HepG2 (cell line): ENCODE data around the gene NENF. TPM values are rescaled to one million over a fixed set of nuclear protein-coding genes. Genes with fewer than 3 reads are reported as not detected.

Experiments used
- ARHGAP35 ChIP-seq: sonication (generic); formaldehyde crosslinking; IDR thresholded peaks from 2 replicates; pipeline ENCODE4 v1.9.0; 2022; ENCODE audit warnings: mild to moderate bottlenecking, inconsistent platforms, moderate library complexity, missing genetic modification reagents, borderline replicate concordance
- FOSL2 ChIP-seq: sonication (generic); formaldehyde crosslinking; IDR thresholded peaks from 2 replicates; pipeline ENCODE4 v1.4.0; 2020; ENCODE audit warnings: missing genetic modification reagents
- KLF11 ChIP-seq: IDR thresholded peaks from 2 replicates; pipeline ENCODE4 v1.6.1; 2016; ENCODE audit warnings: missing compliant biosample characterization
- KLF16 ChIP-seq, 2 experiments: sonication (generic) in 1 of 2; formaldehyde crosslinking in 1 of 2; IDR thresholded peaks; 2 replicates each; pipeline versions ENCODE4 v1.6.1 to v1.8.0; 2016 to 2023; ENCODE audit warnings: missing genetic modification reagents in 2 of 2, missing compliant biosample characterization in 1 of 2
- SCMH1 ChIP-seq: sonication (generic); formaldehyde crosslinking; IDR thresholded peaks from 2 replicates; pipeline ENCODE4 v1.9.0; 2021; ENCODE audit warnings: missing genetic modification reagents, mild to moderate bottlenecking, borderline replicate concordance
- SIN3A ChIP-seq: IDR thresholded peaks from 2 replicates; pipeline ENCODE4 v1.6.1; 2011; ENCODE audit warnings: low read depth, mild to moderate bottlenecking, control low read depth, low read length, borderline replicate concordance
- SMC3 ChIP-seq: IDR thresholded peaks from 2 replicates; pipeline ENCODE4 v1.6.1; 2011; ENCODE audit warnings: low read length, improper control_type of control experiment
- SRSF9 ChIP-seq: fragments of 200-400 bp; formaldehyde crosslinking; IDR thresholded peaks from 2 replicates; pipeline ENCODE4 v1.6.1; 2018; ENCODE audit warnings: borderline replicate concordance, mild to moderate bottlenecking, low read depth, low read length; ENCODE audit not compliant: insufficient read depth, poor library complexity, severe bottlenecking
- ZBTB20 ChIP-seq: sonication (generic); formaldehyde crosslinking; IDR thresholded peaks from 2 replicates; pipeline ENCODE4 v1.8.1; 2023; ENCODE audit warnings: missing genetic modification reagents, low read depth, mild to moderate bottlenecking, borderline replicate concordance
- ZBTB7A ChIP-seq: sonication (generic); formaldehyde crosslinking; IDR thresholded peaks from 2 replicates; pipeline ENCODE4 v1.8.0; 2022; ENCODE audit warnings: mild to moderate bottlenecking, missing genetic modification reagents
- ZFAT ChIP-seq: sonication (generic); formaldehyde crosslinking; conservative IDR thresholded peaks from 2 replicates; pipeline ENCODE4 v1.8.1; 2023; ENCODE audit warnings: missing genetic modification reagents, inconsistent platforms
- ZKSCAN5 ChIP-seq: sonication (generic); formaldehyde crosslinking; IDR thresholded peaks from 2 replicates; pipeline ENCODE4 v1.5.1; 2020; ENCODE audit warnings: mild to moderate bottlenecking, missing genetic modification reagents
- ZNF33B ChIP-seq: sonication (generic); formaldehyde crosslinking; IDR thresholded peaks from 2 replicates; pipeline ENCODE4 v1.5.1; 2020; ENCODE audit warnings: mild to moderate bottlenecking, missing genetic modification reagents
- ZNF460 ChIP-seq: sonication (generic); formaldehyde crosslinking; IDR thresholded peaks from 2 replicates; pipeline ENCODE4 v1.5.1; 2020; ENCODE audit warnings: missing genetic modification reagents, mild to moderate bottlenecking, borderline replicate concordance
- ZNF766 ChIP-seq: sonication (generic); formaldehyde crosslinking; IDR thresholded peaks from 2 replicates; pipeline ENCODE4 v1.5.0; 2020; ENCODE audit warnings: missing genetic modification reagents, borderline replicate concordance
- ZNF816 ChIP-seq: sonication (generic); formaldehyde crosslinking; IDR thresholded peaks from 2 replicates; pipeline ENCODE4 v1.8.0; 2022; ENCODE audit warnings: missing genetic modification reagents, mild to moderate bottlenecking, borderline replicate concordance
- polyA plus RNA-seq, 8 experiments: library from polyadenylated mRNA; depleted of rRNA in 3 of 8; stranded (reverse) in 7 of 8; unstranded in 1 of 8; fragments of >200 nt; fragmentation: Illumina TruSeq in 4 of 8; extraction: Trizol in 4 of 8; gene quantifications; 2 replicates each; pipeline versions ENCODE4 v1.2.1 to v1.2.3, GENCODE V29; 2011 to 2016; ENCODE audit warnings: low read depth in 4 of 8, missing spikeins in 1 of 8, mixed read lengths in 1 of 8; ENCODE audit not compliant: insufficient read depth in 1 of 8
- total RNA-seq, 5 experiments: library from RNA; depleted of rRNA; stranded (reverse); fragments of >200 nt; fragmentation: Illumina TruSeq; extraction: Trizol; gene quantifications; 2 replicates each; pipeline ENCODE4 v1.2.3, GENCODE V29; 2016; ENCODE audit warnings: low read depth in 1 of 5
- TF ChIP-seq, protein P1 (sequence below): IDR thresholded peaks from 2 replicates; pipeline ENCODE4 v1.6.1; 2016; ENCODE audit warnings: missing genetic modification reagents, missing compliant biosample characterization
- TF ChIP-seq, protein P2 (sequence below): sonication (generic); formaldehyde crosslinking; IDR thresholded peaks from 2 replicates; pipeline ENCODE4 v1.9.0; 2021; ENCODE audit warnings: missing genetic modification reagents, mild to moderate bottlenecking, borderline replicate concordance
- TF ChIP-seq, protein P3 (sequence below): sonication (generic); formaldehyde crosslinking; IDR thresholded peaks from 2 replicates; pipeline ENCODE4 v1.4.0; 2020; ENCODE audit warnings: mild to moderate bottlenecking, missing genetic modification reagents, borderline replicate concordance
- TF ChIP-seq, protein P4 (sequence below): sonication (generic); formaldehyde crosslinking; IDR thresholded peaks from 2 replicates; pipeline ENCODE4 v1.5.0; 2020; ENCODE audit warnings: missing genetic modification reagents, mild to moderate bottlenecking, borderline replicate concordance

Gene NENF
- total and polyA plus RNA-seq, 2 of the 13 experiments (the other 11 are each of a cell fraction or from before 2014, with no cell fraction given): 31.7 to 40.4 TPM

DNA sequence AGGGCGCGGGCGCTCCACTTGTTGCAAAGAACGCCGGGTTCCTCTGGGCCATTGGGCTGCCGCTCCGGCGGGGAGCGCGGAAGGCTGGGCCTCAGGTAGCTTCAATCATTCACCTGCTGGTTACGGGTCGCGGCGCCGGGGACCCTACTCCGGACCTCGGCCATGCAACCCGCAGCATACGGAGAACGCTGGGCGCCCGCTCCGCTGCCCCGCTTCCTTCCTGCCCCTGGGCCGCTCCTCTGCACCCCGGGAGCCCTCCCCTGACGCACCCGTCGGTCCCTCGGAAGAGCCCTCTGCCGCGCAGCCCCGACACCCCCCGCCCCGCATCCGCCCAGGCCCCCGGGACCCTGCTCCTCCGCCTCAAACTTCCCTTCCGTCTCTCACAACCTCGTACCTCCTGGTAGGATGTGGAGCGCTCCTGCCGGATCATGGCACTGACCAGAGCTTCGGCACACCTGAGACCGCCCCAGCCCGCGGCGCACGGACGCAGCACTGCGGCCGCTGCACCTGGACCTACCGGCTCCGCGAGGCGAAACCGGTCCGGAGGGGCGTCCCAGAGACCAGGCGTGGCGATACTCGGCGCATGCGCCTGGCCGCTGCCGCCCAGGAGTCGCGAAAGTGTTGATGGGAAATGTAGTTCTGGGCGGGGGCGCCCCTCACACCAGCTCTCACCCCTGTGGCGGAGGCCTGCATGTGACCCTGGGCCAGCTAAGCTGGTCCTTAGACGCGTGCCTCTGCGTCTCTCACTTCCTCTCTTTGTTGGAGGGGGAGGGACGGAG is 18.2 kb upstream of the NENF start, which contains the start of gene PACC1 (continued):
- TF ChIP-seq, protein P1, sequence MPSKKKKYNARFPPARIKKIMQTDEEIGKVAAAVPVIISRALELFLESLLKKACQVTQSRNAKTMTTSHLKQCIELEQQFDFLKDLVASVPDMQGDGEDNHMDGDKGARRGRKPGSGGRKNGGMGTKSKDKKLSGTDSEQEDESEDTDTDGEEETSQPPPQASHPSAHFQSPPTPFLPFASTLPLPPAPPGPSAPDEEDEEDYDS: peak; percentile 48; the same call in 1 of the 2 replicates
- TF ChIP-seq SCMH1 (CRISPR knock-in tag): no peak
- TF ChIP-seq ZBTB20: peak; percentile 40; the same call in 1 of the 2 replicates
- no peak for TF ChIP-seq KLF16 (CRISPR knock-in tag; IDR thresholded peaks at IDR 0.05)
- peak; percentile 40; the same call in 1 of the 2 replicates for TF ChIP-seq ARHGAP35 (CRISPR knock-in tag)
- TF ChIP-seq KLF11 (CRISPR knock-in tag): no peak
- TF ChIP-seq SMC3: no peak
- TF ChIP-seq ZFAT (CRISPR knock-in tag): no peak
- no peak; the same call in 1 of the 2 replicates for TF ChIP-seq ZKSCAN5 (CRISPR knock-in tag)
- no peak for TF ChIP-seq ZNF766 (CRISPR knock-in tag)
- TF ChIP-seq, protein P2, sequence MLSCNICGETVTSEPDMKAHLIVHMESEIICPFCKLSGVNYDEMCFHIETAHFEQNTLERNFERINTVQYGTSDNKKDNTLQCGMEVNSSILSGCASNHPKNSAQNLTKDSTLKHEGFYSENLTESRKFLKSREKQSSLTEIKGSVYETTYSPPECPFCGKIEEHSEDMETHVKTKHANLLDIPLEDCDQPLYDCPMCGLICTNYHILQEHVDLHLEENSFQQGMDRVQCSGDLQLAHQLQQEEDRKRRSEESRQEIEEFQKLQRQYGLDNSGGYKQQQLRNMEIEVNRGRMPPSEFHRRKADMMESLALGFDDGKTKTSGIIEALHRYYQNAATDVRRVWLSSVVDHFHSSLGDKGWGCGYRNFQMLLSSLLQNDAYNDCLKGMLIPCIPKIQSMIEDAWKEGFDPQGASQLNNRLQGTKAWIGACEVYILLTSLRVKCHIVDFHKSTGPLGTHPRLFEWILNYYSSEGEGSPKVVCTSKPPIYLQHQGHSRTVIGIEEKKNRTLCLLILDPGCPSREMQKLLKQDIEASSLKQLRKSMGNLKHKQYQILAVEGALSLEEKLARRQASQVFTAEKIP (CRISPR knock-in tag): no peak
- TF ChIP-seq FOSL2 (CRISPR knock-in tag): peak; percentile 27; the same call in 1 of the 2 replicates
- 0 out of 2 replicates have a peak, but pooled peaks have one; percentile 69 for TF ChIP-seq ZBTB7A (CRISPR knock-in tag)
- TF ChIP-seq ZNF460 (CRISPR knock-in tag): no peak
- TF ChIP-seq, protein P3, sequence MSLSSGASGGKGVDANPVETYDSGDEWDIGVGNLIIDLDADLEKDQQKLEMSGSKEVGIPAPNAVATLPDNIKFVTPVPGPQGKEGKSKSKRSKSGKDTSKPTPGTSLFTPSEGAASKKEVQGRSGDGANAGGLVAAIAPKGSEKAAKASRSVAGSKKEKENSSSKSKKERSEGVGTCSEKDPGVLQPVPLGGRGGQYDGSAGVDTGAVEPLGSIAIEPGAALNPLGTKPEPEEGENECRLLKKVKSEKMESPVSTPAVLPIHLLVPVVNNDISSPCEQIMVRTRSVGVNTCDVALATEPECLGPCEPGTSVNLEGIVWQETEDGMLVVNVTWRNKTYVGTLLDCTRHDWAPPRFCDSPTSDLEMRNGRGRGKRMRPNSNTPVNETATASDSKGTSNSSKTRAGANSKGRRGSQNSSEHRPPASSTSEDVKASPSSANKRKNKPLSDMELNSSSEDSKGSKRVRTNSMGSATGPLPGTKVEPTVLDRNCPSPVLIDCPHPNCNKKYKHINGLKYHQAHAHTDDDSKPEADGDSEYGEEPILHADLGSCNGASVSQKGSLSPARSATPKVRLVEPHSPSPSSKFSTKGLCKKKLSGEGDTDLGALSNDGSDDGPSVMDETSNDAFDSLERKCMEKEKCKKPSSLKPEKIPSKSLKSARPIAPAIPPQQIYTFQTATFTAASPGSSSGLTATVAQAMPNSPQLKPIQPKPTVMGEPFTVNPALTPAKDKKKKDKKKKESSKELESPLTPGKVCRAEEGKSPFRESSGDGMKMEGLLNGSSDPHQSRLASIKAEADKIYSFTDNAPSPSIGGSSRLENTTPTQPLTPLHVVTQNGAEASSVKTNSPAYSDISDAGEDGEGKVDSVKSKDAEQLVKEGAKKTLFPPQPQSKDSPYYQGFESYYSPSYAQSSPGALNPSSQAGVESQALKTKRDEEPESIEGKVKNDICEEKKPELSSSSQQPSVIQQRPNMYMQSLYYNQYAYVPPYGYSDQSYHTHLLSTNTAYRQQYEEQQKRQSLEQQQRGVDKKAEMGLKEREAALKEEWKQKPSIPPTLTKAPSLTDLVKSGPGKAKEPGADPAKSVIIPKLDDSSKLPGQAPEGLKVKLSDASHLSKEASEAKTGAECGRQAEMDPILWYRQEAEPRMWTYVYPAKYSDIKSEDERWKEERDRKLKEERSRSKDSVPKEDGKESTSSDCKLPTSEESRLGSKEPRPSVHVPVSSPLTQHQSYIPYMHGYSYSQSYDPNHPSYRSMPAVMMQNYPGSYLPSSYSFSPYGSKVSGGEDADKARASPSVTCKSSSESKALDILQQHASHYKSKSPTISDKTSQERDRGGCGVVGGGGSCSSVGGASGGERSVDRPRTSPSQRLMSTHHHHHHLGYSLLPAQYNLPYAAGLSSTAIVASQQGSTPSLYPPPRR (CRISPR knock-in tag): no peak
- TF ChIP-seq SRSF9: no peak
- TF ChIP-seq ZNF816 (CRISPR knock-in tag): no peak
- TF ChIP-seq ZNF33B (CRISPR knock-in tag): peak; percentile 84; the same call in 1 of the 2 replicates
- TF ChIP-seq, protein P4, sequence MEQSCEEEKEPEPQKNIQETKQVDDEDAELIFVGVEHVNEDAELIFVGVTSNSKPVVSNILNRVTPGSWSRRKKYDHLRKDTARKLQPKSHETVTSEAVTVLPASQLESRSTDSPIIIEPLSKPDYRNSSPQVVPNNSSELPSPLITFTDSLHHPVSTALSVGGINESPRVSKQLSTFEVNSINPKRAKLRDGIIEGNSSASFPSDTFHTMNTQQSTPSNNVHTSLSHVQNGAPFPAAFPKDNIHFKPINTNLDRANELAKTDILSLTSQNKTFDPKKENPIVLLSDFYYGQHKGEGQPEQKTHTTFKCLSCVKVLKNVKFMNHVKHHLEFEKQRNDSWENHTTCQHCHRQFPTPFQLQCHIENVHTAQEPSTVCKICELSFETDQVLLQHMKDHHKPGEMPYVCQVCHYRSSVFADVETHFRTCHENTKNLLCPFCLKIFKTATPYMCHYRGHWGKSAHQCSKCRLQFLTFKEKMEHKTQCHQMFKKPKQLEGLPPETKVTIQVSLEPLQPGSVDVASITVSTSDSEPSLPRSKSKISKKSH (CRISPR knock-in tag): peak; percentile 24; the same call in 1 of the 2 replicates
- no peak for TF ChIP-seq SIN3A
